ENCODE results near the gene ARPC5L.

The ARPC5L gene

DNA sequence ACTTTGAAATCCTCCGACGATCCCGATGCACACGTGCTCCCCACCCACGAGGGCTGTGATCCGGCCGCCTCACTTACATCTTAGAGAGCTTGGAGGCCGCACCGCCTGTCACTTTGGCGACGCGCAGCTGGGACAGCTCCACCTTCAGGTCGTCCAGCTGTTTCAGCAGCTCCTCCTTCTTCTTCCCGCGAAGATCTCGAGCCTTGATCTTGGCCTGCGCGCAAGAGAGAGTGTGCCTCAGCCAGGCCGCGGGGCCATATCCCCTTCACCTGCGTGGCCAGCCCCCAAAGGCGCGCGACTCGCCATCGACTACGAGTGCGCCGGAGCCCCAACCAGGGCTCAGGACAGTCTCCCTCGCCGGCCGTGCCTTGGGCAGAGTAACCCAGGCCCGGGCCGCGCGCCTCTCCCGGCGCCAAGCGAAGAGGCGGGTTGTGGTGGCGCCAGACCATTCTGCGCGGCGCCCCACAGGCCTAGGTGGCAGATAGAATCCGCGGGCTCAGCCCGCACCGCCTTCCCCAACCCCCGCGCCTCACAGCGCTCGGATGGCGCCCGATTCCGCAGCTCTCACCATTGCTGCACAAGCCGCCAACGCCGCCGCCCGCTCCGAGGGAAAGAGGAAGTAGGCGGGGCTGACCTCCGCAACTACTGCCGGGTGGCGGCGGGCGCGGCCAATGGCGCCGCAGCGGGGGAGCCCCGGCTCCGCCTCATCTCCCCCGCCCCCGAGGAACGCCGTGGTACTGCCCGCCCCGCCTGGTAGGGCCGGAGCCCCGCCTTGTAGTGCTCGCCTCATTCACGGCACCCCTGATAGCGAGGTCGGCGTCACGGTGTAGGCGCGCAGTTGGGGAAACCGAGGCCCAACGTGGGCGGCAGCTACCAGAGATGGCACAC is at the start of gene ARPC5L, which contains the start of gene RPL35:
Gene ARPC5L, plus strand, starts transcription at position 789 of the 888 bp plus-strand sequence. CDS start 7,161 bp downstream, outside the sequence.
Gene RPL35, minus strand, starts transcription at position 616 of the 888 bp plus-strand sequence. Its CDS starts 45 bp downstream, at position 571.
- peak within 1 kb of the TSS; percentile 77 for H3K4me3 ChIP-seq (ENCODE audit: control insufficient read depth, low read depth, low read length)
- peak; percentile 64 for DNase-seq (ENCODE audit: low read depth)
- TF ChIP-seq, protein P1, sequence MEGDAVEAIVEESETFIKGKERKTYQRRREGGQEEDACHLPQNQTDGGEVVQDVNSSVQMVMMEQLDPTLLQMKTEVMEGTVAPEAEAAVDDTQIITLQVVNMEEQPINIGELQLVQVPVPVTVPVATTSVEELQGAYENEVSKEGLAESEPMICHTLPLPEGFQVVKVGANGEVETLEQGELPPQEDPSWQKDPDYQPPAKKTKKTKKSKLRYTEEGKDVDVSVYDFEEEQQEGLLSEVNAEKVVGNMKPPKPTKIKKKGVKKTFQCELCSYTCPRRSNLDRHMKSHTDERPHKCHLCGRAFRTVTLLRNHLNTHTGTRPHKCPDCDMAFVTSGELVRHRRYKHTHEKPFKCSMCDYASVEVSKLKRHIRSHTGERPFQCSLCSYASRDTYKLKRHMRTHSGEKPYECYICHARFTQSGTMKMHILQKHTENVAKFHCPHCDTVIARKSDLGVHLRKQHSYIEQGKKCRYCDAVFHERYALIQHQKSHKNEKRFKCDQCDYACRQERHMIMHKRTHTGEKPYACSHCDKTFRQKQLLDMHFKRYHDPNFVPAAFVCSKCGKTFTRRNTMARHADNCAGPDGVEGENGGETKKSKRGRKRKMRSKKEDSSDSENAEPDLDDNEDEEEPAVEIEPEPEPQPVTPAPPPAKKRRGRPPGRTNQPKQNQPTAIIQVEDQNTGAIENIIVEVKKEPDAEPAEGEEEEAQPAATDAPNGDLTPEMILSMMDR (IDR thresholded peaks at IDR 0.05; ENCODE audit: control insufficient read depth, insufficient read depth, low read depth, low read length, missing control alignments), result peak; percentile 32

DNA sequence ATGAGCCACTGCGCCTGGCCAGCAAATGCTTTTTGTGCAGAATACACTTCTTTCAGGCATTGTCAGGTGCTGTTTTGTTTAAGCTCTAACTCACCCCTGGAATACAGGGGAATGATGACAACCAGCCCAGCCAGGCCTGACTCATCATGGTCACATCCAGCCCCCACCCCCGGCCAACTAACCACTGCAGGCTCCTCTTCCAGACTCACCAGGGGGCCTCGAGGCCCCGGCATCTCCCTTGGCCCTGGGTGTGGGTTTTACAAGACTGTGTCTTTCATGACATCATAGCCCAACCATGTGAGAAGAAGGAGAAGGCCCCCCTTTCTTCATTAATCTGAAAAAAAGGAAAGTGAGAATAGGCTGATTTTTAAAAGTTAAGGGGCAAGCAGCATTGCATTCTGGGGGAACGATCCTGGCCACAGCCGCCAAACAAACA is 49.5 kb upstream of the ARPC5L start:
- TF ChIP-seq, protein P1 (IDR thresholded peaks at IDR 0.05; ENCODE audit: control insufficient read depth, insufficient read depth, low read depth, low read length, missing control alignments), result no peak
- H3K4me3 ChIP-seq (ENCODE audit: control insufficient read depth, low read depth, low read length), result no peak overlapping the region; the same call in 1 of the 2 replicates
- peak; percentile 87 for DNase-seq (ENCODE audit: low read depth)

DNA sequence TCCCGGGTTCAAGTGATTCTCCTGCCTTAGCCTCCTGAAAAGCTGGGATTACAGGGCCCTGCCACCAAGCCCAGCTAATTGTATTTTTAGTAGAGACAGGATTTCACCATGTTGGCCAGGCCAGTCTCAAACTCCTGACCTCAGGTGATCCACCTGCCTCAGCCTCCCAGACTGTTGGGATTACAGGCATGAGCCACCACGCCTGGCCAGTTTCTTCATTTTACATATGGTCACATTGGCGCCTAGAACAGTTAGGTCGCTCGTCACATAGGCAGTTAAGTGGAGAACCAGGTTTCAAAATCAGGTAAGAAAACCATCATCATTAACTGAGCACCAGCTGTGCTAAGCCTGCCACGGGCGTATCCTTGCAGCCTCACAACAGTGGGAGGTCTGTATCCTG is 48.9 kb upstream of the ARPC5L start:
- TF ChIP-seq, protein P1 (IDR thresholded peaks at IDR 0.05; ENCODE audit: control insufficient read depth, insufficient read depth, low read depth, low read length, missing control alignments), result no peak
- no peak overlapping the region for H3K4me3 ChIP-seq (ENCODE audit: control insufficient read depth, low read depth, low read length)
- no peak for DNase-seq (ENCODE audit: low read depth)

- TF ChIP-seq, protein P1 (IDR thresholded peaks at IDR 0.05; ENCODE audit: control insufficient read depth, insufficient read depth, low read depth, low read length, missing control alignments), result no peak
- H3K4me3 ChIP-seq (ENCODE audit: control insufficient read depth, low read depth, low read length), result no peak overlapping the region
- DNase-seq (ENCODE audit: low read depth), result no peak
Measured at GRCh38 chr9:124813501-124814163, 48.3 kb upstream of the ARPC5L start.

GRCh38 chr9:124814164-124814535 is 47.8 kb upstream of the ARPC5L start:
- H3K4me3 ChIP-seq (ENCODE audit: control insufficient read depth, low read depth, low read length), result no peak overlapping the region
- TF ChIP-seq, protein P1 (IDR thresholded peaks at IDR 0.05; ENCODE audit: control insufficient read depth, insufficient read depth, low read depth, low read length, missing control alignments), result no peak
- no peak for DNase-seq (ENCODE audit: low read depth)

- DNase-seq (ENCODE audit: low read depth), result no peak
- H3K4me3 ChIP-seq (ENCODE audit: control insufficient read depth, low read depth, low read length), result no peak overlapping the region
- TF ChIP-seq, protein P1 (IDR thresholded peaks at IDR 0.05; ENCODE audit: control insufficient read depth, insufficient read depth, low read depth, low read length, missing control alignments), result no peak
Measured at GRCh38 chr9:124815601-124816000, 46.3 kb upstream of the ARPC5L start.

All from AG09309 (cell line).